K562 (cell line): Measurements from ENCODE around the gene NUP205. TPM values are rescaled to one million over a fixed set of nuclear protein-coding genes. Genes with fewer than 3 reads are reported as not detected.

Experiments
- CAMTA2 ChIP-seq: fragments of 250-450 bp; sonication (Bioruptor Pico); conservative IDR thresholded peaks from 2 replicates; pipeline ENCODE4 v1.5.1; 2022
- CEBPB ChIP-seq: fragments of 450-650 bp; IDR thresholded peaks from 2 replicates; pipeline ENCODE4 v1.6.1; 2016; ENCODE audit warnings: missing genetic modification characterization, missing compliant biosample characterization
- DACH1 ChIP-seq: fragments of 450-650 bp; IDR thresholded peaks from 2 replicates; pipeline ENCODE4 v1.6.1; 2018; ENCODE audit not compliant: partially characterized antibody
- DDX20 ChIP-seq: fragments of 450-650 bp; IDR thresholded peaks from 2 replicates; pipeline ENCODE4 v1.6.1; 2016; ENCODE audit warnings: missing genetic modification characterization, low read depth, mild to moderate bottlenecking, missing compliant biosample characterization, moderate library complexity
- FOXK2 ChIP-seq, 2 experiments: fragments of 450-650 bp; IDR thresholded peaks in 1 of 2; conservative IDR thresholded peaks in 1 of 2; 2 replicates each; pipeline ENCODE4 v1.6.1; 2016; ENCODE audit warnings: low read depth in 2 of 2, mild to moderate bottlenecking in 1 of 2
- HMGN3 ChIP-seq: IDR thresholded peaks from 2 replicates; pipeline ENCODE4 v1.6.1; 2011; ENCODE audit warnings: borderline replicate concordance, low read depth, mild to moderate bottlenecking, mixed read lengths, low read length; ENCODE audit not compliant: insufficient read length; ENCODE audit errors: extremely low read depth
- MCM7 ChIP-seq, 2 experiments: fragments of 450-650 bp; IDR thresholded peaks; 2 replicates each; pipeline ENCODE4 v1.6.1; 2016 to 2018
- NCOA1 ChIP-seq: fragments of 450-650 bp; IDR thresholded peaks from 2 replicates; pipeline ENCODE4 v1.6.1; 2016; ENCODE audit warnings: low read depth
- NCOR1 ChIP-seq: fragments of 450-650 bp; IDR thresholded peaks from 2 replicates; pipeline ENCODE4 v1.6.1; 2016; ENCODE audit warnings: mild to moderate bottlenecking, moderate library complexity
- RBM34 ChIP-seq: fragments of 200-400 bp; formaldehyde crosslinking; IDR thresholded peaks from 2 replicates; pipeline ENCODE4 v1.6.1; 2018; ENCODE audit warnings: low read length, borderline replicate concordance; ENCODE audit not compliant: insufficient read depth
- SRSF1 ChIP-seq: fragments of 200-400 bp; formaldehyde crosslinking; IDR thresholded peaks from 2 replicates; pipeline ENCODE4 v1.6.1; 2017; ENCODE audit warnings: mild to moderate bottlenecking, low read depth, low read length, moderate library complexity
- ZKSCAN1 ChIP-seq: fragments of 150-350 bp; IDR thresholded peaks from 2 replicates; pipeline ENCODE4 v1.6.1; 2016; ENCODE audit warnings: low read depth, low read length
- ZNF165 ChIP-seq: fragments of 250-450 bp; sonication (Bioruptor Pico); IDR thresholded peaks from 2 replicates; pipeline ENCODE4 v1.4.0; 2020; ENCODE audit warnings: borderline replicate concordance
- polyA plus RNA-seq, 8 experiments: library from polyadenylated mRNA; depleted of rRNA in 4 of 8; stranded (reverse) in 5 of 8; unstranded in 3 of 8; fragments of >200 nt; fragmentation: Nextera tagmentation in 2 of 8; fragmentation: Illumina TruSeq in 1 of 8; extraction: Ambion mirVana in 2 of 8; extraction: Trizol in 1 of 8; gene quantifications; 2 replicates each; pipeline versions ENCODE4 v1.2.1 to v1.2.3, GENCODE V29; 2011 to 2014; ENCODE audit warnings: inconsistent platforms in 1 of 8, missing spikeins in 1 of 8
- total RNA-seq, 7 experiments: library from RNA; depleted of rRNA in 6 of 7; stranded (reverse); fragments of >200 nt in 6 of 7; fragmentation: Illumina TruSeq in 2 of 7; extraction: Trizol in 2 of 7; gene quantifications; 2 replicates each; pipeline versions ENCODE4 v1.2.1 to v1.2.3, GENCODE V29; 2011 to 2021; ENCODE audit warnings: low replicate concordance in 1 of 7
- TF ChIP-seq, protein P1 (sequence below): fragments of 200-600 bp; sonication (generic); IDR thresholded peaks from one replicate; pipeline ENCODE4 v1.6.1; 2012; ENCODE audit warnings: mild to moderate bottlenecking, low read depth, low read length, inconsistent platforms
- TF ChIP-seq, protein P2 (sequence below): fragments of 250-450 bp; sonication (Bioruptor Pico); IDR thresholded peaks from 2 replicates; pipeline ENCODE4 v1.5.0; 2021; ENCODE audit warnings: mild to moderate bottlenecking, moderate library complexity

NUP205 gene
- total and polyA plus RNA-seq, 9 of the 15 experiments (the other 6 are each of a cell fraction or from before 2014, with no cell fraction given): 101 to 282 (median 193) TPM

DNA sequence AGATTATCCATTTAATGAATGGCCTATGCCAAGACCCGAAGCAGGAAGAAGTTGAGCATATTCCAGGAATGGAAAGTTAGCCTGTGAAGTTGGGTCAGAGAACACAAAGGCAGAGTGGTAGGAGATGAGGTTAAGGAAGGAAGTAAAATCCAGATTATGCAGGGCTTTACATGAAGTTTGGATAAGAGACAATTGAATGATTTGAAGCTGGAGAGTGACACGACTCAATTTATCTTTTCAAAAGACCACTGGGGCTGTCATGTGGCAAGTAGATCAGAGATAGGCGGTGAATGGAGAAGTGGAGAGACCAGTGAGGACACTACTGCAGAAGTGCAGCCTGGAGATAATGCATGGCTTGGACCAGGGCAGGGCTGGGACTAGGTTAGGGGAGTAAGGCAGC lies 40.7 kb upstream of the NUP205 start (continued):
- TF ChIP-seq, protein P1, sequence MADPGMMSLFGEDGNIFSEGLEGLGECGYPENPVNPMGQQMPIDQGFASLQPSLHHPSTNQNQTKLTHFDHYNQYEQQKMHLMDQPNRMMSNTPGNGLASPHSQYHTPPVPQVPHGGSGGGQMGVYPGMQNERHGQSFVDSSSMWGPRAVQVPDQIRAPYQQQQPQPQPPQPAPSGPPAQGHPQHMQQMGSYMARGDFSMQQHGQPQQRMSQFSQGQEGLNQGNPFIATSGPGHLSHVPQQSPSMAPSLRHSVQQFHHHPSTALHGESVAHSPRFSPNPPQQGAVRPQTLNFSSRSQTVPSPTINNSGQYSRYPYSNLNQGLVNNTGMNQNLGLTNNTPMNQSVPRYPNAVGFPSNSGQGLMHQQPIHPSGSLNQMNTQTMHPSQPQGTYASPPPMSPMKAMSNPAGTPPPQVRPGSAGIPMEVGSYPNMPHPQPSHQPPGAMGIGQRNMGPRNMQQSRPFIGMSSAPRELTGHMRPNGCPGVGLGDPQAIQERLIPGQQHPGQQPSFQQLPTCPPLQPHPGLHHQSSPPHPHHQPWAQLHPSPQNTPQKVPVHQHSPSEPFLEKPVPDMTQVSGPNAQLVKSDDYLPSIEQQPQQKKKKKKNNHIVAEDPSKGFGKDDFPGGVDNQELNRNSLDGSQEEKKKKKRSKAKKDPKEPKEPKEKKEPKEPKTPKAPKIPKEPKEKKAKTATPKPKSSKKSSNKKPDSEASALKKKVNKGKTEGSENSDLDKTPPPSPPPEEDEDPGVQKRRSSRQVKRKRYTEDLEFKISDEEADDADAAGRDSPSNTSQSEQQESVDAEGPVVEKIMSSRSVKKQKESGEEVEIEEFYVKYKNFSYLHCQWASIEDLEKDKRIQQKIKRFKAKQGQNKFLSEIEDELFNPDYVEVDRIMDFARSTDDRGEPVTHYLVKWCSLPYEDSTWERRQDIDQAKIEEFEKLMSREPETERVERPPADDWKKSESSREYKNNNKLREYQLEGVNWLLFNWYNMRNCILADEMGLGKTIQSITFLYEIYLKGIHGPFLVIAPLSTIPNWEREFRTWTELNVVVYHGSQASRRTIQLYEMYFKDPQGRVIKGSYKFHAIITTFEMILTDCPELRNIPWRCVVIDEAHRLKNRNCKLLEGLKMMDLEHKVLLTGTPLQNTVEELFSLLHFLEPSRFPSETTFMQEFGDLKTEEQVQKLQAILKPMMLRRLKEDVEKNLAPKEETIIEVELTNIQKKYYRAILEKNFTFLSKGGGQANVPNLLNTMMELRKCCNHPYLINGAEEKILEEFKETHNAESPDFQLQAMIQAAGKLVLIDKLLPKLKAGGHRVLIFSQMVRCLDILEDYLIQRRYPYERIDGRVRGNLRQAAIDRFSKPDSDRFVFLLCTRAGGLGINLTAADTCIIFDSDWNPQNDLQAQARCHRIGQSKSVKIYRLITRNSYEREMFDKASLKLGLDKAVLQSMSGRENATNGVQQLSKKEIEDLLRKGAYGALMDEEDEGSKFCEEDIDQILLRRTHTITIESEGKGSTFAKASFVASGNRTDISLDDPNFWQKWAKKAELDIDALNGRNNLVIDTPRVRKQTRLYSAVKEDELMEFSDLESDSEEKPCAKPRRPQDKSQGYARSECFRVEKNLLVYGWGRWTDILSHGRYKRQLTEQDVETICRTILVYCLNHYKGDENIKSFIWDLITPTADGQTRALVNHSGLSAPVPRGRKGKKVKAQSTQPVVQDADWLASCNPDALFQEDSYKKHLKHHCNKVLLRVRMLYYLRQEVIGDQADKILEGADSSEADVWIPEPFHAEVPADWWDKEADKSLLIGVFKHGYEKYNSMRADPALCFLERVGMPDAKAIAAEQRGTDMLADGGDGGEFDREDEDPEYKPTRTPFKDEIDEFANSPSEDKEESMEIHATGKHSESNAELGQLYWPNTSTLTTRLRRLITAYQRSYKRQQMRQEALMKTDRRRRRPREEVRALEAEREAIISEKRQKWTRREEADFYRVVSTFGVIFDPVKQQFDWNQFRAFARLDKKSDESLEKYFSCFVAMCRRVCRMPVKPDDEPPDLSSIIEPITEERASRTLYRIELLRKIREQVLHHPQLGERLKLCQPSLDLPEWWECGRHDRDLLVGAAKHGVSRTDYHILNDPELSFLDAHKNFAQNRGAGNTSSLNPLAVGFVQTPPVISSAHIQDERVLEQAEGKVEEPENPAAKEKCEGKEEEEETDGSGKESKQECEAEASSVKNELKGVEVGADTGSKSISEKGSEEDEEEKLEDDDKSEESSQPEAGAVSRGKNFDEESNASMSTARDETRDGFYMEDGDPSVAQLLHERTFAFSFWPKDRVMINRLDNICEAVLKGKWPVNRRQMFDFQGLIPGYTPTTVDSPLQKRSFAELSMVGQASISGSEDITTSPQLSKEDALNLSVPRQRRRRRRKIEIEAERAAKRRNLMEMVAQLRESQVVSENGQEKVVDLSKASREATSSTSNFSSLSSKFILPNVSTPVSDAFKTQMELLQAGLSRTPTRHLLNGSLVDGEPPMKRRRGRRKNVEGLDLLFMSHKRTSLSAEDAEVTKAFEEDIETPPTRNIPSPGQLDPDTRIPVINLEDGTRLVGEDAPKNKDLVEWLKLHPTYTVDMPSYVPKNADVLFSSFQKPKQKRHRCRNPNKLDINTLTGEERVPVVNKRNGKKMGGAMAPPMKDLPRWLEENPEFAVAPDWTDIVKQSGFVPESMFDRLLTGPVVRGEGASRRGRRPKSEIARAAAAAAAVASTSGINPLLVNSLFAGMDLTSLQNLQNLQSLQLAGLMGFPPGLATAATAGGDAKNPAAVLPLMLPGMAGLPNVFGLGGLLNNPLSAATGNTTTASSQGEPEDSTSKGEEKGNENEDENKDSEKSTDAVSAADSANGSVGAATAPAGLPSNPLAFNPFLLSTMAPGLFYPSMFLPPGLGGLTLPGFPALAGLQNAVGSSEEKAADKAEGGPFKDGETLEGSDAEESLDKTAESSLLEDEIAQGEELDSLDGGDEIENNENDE: no peak
- TF ChIP-seq MCM7 (IDR thresholded peaks at IDR 0.05) (no peak), NCOA1 (0 out of 2 replicates have a peak, but pooled peaks have one; percentile 13), ZNF165 (no peak), CEBPB (tag) (no peak), CAMTA2 (CRISPR knock-in tag) (no peak), RBM34 (no peak), SRSF1 (no peak), DACH1 (no peak), NCOR1 (peak; percentile 55), FOXK2 (conservative IDR thresholded peaks at IDR 0.05 in 1 of 2, IDR thresholded peaks at IDR 0.05 in 1 of 2; ENCODE audit: low read depth in 2 of 2) (peak in 1 of 2 experiments; percentile 28; a peak in 1 of 4 replicates), ZKSCAN1 (peak; percentile 50; the same call in 1 of the 2 replicates), DDX20 (tag) (no peak), HMGN3 (no peak)
- TF ChIP-seq, protein P2, sequence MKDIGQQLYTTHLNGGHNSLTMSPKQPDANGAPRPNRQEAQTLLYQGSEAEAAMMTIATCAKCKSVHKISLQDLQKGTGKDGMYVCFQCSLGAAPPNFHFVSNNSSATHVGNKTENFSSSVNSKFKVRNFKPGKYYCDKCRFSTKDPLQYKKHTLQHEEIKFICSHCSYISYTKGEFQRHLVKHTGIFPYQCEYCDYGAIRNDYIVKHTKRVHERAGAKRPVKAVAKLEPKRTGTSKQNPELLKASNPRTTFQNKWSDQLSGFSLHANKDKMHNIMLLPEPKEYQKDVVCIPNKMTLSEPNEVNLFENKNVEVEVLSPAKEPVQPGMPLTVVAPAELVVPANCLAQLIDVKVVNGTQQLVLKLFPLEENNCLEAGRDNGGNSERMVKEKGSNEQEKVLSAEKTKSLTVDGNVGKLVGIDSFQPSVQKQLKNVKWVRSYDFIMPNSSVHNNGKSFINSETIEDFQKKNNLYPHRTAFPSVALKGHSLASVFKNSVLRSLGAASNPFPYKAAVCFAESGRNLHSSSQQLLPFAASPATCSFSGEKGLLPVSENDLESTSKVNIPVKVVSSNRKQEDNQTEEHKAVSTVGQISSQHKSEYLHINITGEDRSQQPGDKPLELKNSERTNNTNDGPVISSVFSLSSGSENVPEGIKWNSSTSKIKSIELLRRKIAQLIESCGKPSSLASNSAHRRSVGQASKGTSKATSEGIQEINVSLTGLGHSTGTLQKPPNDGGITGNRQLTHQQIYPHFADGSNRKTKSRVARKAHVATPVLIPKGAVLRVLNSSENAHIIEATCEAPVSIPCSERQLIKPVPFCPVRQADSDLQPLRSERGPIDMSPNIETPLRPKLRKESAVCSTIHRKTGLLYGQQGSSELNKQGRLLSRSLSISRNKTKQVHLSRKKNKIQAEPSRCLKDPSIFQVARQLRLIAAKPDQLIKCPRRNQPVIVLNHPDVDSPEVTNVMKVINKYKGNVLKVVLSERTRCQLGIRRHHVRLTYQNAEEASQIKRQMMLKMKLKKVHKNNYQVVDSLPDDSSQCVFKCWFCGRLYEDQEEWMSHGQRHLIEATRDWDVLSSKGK (CRISPR knock-in tag): no peak
